Activated T-cell treated with anti-CD3 and anti-CD28 coated beads, Interleukin-2, amount 50 U/mL, for 1 hour (primary cell): ENCODE results near the gene SECTM1.
A peak's percentile ranks its signal among the peaks of the same experiment; 100 is the strongest.
"Not testable (repeated sequence)": the region's sequence is repeated elsewhere in the genome, so short reads cannot be mapped to it uniquely, and the experiment has no call there.

Source experiments
- DNase-seq: peaks from one replicate; pipeline ENCODE4 v3.0.0-alpha.2; 2020

Gene SECTM1

GRCh38 chr17:82333279-82334171 lies at the start of gene SECTM1:
TSS of gene SECTM1 (minus strand) at chr17:82333766. CDS start at chr17:82327240, 6,526 bp downstream.
- peak; percentile 46 for DNase-seq

- DNase-seq = no peak
These were observed 49.3 kb upstream of the SECTM1 start for GRCh38 chr17:82382933-82383255.

- DNase-seq = not testable (repeated sequence)
These were observed 48.8 kb upstream of the SECTM1 start for GRCh38 chr17:82382220-82382932.

DNA sequence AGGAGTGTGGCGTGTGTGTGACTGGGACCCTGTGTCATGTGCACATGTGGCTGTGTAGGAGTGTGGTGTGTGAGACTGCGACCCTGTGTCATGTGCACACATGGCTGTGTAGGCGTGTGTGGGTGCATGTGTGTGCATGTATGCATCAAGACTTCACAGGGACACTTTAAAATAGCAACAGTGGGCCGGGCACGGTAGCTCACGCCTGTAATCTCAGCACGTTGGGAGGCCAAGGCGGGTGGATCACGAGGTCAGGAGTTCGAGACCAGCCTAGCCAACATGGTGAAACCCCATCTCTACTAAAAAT lies 48.1 kb upstream of the SECTM1 start:
- DNase-seq = not testable (repeated sequence)

DNA sequence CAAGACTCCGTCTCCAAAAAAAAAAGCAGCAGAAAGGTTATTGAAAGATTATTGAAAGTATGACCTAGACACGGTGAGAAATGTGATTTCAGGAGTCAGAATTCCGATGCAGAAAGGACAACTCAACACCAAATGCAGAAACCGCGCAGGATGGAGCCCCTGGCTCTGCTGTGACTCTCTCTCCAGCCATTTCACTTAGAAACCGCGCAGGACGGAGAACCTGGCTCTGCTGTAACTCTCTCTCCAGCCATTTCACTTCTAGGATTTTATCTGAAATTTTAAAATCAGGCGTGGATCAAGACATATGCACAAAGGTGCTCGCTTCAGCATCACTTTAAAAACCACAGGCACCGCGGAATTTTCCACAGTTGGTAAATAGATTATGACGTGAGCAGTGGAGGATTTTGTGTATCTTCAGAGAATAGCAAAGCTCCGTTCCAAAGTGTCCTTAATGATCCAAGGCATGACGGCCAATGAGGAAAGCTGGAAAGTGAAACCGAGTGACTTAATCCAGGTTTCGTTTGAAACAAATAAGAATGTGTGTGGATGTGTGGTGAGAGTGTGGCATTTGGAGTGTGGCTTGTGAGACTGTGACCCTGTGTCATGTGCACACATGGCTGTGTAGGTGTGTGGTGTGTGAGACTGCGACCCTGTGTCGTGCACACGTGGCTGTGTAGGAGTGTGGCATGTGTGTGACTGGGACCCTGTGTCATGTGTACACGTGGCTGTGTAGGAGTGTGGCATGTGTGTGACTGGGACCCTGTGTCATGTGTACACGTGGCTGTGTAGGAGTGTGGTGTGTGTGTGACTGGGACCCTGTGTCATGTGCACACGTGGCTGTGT lies 47.5 kb upstream of the SECTM1 start:
- DNase-seq = no peak

GRCh38 chr17:82378741-82379021 lies 45.1 kb upstream of the SECTM1 start:
- no peak for DNase-seq

- DNase-seq = no peak
These were observed 44.6 kb upstream of the SECTM1 start for GRCh38 chr17:82377924-82378740.

DNA sequence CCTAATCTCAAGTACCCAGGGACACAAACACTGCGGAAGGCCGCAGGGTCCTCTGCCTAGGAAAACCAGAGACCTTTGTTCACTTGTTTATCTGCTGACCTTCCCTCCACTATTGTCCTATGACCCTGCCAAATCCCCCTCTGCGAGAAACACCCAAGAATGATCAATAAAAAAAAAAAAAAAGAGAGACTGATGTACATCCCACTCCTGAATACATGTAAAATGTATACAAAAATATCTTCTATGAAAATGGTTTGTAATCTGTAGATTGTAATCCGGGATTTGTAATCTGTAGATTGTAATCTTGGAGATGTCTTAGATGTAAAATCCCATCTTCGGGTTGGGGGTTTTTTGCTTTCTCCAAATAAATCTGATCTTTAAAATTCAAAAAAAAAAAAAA lies 43.7 kb upstream of the SECTM1 start:
- DNase-seq = not testable (repeated sequence)

GRCh38 chr17:82376042-82376730 lies 42.6 kb upstream of the SECTM1 start:
- no peak for DNase-seq

DNA sequence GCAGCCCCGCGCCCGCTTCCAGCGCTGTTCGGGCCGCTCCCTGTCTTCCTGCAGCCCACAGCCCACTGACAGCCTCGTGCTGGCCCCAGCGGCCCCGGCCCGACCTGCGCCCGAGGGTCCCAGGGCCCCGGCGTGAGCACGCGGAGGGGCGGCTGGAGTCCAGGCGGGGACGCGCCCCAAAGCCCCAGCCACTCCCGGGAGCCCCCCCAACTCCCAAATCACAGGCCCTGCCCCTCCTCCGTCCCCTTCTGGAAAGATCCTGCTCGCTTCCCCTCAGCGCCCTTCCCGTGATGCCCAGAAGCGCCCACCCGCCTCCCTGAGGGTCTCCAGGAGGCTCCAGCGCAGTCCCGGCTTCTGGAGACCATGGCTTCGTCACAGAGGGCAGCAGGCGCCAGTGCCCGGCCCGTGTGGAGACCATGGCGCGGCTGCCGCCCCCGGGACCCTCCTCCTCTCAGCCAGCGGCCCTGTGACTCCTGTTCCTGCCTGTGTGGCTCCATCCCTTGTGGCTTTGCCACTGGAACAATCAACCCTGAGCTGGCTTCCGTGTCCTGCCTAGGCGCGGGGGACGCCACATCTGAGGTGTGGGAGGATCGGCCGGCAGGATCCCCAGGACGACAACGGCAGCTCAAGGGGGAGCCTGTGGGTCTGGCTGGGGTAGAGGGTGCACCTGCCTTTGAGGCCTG lies 41.9 kb upstream of the SECTM1 start:
- DNase-seq = no peak

- no peak for DNase-seq
These were observed 41.2 kb upstream of the SECTM1 start for GRCh38 chr17:82374626-82375331.

GRCh38 chr17:82373731-82374625 lies 40.4 kb upstream of the SECTM1 start:
- no peak for DNase-seq

GRCh38 chr17:82373072-82373452 lies 39.5 kb upstream of the SECTM1 start:
- DNase-seq = not testable (repeated sequence)

GRCh38 chr17:82372249-82373071 lies 38.9 kb upstream of the SECTM1 start:
- DNase-seq = no peak

- no peak for DNase-seq
These were observed 38.0 kb upstream of the SECTM1 start, which contains the start of gene UTS2R for GRCh38 chr17:82371333-82372248. TSS of gene UTS2R (plus strand) at chr17:82371765. CDS start at chr17:82374325, 2,560 bp downstream.

GRCh38 chr17:82370471-82371332 lies 37.1 kb upstream of the SECTM1 start:
- DNase-seq = no peak

GRCh38 chr17:82369211-82369610 lies 35.6 kb upstream of the SECTM1 start:
- no peak for DNase-seq
